ENCODE measurements around the gene SMIM38.

Gene SMIM38

GRCh38 chr11:69155302-69156234 is at the start of gene SMIM38:
SMIM38 (plus strand) TSS chr11:69155935; CDS start chr11:69157847, 1,912 bp downstream.
- no peak for DNase-seq (ENCODE audit: low spot score)

- no peak for DNase-seq (ENCODE audit: low spot score)
Observed at GRCh38 chr11:69106031-69106811, 49.5 kb upstream of the SMIM38 start.

DNA sequence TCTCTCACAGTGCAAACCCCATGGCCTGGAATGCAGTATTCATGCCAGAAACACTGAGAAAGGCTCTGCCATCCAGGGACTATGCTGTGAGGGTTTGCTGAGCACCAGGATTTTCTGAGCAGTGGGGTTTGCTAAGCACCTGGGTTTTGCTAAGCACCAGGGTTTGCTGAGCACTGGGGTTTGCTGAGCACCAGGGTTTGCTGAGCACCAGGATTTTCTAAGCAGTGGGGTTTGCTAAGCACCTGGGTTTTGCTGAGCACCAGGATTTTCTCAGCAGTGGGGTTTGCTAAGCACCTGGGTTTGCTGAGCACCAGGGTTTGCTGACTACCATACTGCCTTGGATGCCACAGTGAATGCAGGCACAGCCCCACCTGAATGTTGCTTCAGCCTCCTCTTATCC is 48.3 kb upstream of the SMIM38 start:
- no peak for DNase-seq (ENCODE audit: low spot score)

DNA sequence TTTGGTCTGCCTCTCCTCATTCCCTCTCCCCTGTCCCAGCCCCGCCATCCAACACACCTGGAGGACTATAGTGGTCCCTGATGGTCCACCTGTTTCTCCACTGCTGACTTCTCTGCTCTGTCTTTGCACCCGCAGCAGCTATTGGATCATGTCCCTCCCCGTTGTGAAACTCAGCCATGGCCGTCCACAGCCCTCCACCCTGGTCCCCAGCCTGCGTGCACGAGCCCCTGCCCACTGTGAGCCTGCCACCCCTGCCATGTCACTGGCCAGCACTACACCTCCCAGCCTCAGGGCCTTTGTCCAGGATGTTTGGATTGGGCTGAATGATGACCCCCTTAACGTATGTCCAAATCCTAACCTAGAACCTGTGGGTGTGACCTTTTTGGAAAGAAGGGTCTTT is 47.7 kb upstream of the SMIM38 start:
- no peak for DNase-seq (ENCODE audit: low spot score)

GRCh38 chr11:69108559-69108958 is 47.2 kb upstream of the SMIM38 start:
- no peak for DNase-seq (ENCODE audit: low spot score)

- no peak for DNase-seq (ENCODE audit: low spot score)
Observed at GRCh38 chr11:69109101-69109500, 46.6 kb upstream of the SMIM38 start.

- no peak for DNase-seq (ENCODE audit: low spot score)
Observed at GRCh38 chr11:69110451-69110850, 45.3 kb upstream of the SMIM38 start.

- no peak for DNase-seq (ENCODE audit: low spot score)
Observed at GRCh38 chr11:69111624-69112542, 43.9 kb upstream of the SMIM38 start.

- no peak for DNase-seq (ENCODE audit: low spot score)
Observed at GRCh38 chr11:69113226-69113625, 42.5 kb upstream of the SMIM38 start.

GRCh38 chr11:69113646-69114340 is 41.9 kb upstream of the SMIM38 start:
- DNase-seq (ENCODE audit: low spot score), result no peak

DNA sequence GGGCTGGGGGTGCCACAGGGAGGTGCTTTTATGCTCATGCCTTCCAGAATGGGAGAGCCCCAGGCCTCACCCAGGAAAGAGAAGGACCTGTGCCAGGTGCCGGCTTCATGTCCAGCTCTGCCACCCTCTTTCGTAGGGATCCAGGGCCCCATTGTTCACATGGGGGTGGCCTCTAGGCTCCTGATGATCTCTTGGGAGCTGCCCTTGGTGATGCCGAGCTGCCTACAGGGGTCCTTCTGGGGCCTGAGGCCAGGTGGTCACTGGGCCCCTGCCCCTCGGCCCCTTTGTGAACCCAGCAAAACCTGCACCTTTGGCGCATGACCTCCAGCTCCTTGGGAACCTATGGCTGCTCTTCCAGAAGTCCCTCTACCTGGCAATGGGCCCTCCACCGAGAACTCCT is 41.4 kb upstream of the SMIM38 start:
- no peak for DNase-seq (ENCODE audit: low spot score)

- no peak for DNase-seq (ENCODE audit: low spot score)
Observed at GRCh38 chr11:69114811-69115523, 40.8 kb upstream of the SMIM38 start.

DNA sequence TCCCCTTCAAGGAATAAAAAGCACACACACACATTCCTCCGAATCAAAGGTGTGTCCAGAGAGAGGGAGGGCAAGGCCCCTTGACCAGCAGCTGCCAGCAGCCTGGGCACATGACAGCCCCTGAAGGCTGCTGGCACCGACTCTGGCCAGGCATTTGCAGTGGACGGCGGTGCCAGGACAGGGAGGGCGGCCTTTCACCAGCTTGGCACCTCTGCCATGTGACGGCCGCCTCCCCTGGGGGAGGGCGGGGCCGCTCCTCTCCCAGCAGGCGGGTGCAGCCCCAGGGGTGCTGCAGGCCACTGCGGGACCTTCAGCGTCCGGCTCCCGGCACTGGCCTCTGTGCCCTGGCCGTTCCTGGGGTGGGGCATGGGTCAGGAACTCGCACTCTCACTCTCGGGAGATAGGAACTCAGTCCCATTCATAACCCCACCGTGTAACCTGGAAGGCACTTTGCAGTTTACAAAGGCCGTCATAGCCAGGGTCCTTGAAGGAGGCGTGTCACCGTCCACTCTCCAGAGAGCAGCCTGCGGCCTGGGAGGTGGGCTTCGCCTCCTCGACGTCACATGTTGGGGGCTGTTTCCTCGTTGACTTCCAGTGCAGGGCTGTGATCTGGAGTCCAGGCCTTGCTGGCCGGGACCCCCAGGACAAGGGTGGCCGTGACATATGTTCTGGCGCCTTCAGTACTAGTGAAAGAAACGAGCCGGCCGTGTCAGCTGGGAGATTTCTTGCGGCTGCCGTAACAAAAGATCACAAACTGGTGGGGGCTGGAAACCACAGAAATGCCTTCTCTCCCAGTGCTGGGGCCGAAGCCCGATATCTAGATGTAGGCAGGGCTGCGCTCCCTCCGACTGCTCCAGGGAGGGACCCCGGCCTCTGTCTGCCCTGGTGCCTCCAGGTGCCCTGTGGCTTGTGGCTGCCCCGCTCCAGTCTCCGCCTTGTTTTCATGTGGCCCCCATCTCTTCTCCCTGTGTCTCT is 39.9 kb upstream of the SMIM38 start:
- no peak for DNase-seq (ENCODE audit: low spot score)

DNA sequence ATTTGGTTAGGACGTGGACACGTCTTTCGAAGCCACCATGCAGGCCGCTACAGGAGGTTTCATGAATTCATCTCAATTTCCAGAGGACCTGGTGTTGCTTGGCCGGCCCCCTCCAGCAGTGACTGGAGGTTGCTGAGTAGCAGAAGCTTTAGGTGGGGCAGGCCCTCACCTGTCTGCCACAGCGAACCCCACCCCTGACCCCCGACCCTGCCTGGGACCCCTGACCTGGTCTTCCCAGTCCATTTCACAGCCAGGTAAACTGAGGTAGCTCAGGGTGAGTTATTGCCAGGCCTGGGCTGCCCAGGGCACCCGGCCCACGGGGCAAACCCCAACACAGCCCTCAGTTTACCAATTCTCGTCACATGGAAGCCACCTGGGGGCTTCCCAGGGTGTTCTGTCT is 39.1 kb upstream of the SMIM38 start:
- DNase-seq (ENCODE audit: low spot score), result no peak

DNA sequence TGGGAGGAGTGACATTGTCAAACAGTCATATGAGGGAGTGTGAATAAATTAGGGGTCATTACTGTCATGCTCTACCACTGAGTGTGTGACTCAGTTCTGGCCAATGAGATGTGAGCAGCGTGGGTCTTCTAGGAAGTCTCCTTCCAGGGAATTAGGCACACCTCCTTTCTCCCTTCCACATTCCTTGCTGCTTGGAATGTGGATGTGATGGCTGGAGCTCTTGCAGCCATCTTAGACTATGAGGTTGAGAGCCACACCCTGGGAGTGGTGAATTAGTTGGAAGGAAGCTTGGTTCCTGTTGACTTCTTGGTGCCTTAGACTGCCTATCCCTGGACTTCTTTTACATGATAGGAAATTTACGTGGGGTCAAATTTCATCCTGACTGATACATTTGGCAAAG is 36.5 kb upstream of the SMIM38 start:
- DNase-seq (ENCODE audit: low spot score), result no peak

DNA sequence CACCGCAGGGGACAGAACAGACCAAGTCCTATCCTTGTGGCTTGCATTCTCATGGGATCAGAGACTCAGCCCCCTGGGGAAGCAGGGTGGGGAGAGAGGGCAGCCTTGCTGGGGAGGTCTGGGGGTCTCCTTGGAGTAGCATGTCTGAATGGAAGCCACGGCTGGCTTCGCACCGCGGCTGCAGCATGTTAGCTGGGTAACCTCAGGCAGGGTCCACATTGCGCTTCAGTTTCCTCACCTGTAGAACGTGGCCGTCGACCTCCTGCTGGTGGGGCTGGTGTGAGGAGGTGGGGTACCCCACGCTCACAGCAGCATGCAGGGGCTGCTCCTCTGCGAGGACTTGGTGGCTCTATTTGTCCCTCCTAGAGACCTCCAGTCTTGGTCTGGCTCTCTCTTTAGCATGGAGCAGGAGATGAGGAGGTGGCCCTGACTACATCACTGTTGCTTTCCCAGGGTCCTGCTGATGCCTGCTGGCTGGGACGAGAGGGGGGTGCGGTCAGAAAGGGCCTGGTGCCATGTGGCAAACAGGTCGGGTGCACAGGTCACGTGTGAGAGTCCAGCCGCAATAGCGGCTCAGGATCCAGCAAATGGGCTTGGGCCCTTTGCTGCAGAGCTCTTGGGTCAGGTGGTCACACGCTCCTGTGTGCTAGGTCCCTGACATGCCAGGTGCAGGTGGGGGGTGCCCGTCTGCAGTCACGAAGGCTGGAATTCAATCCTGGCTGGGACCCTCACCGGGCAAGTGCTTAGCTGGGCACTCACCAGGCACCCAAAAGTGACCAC is 35.4 kb upstream of the SMIM38 start:
- no peak for DNase-seq (ENCODE audit: low spot score)

DNA sequence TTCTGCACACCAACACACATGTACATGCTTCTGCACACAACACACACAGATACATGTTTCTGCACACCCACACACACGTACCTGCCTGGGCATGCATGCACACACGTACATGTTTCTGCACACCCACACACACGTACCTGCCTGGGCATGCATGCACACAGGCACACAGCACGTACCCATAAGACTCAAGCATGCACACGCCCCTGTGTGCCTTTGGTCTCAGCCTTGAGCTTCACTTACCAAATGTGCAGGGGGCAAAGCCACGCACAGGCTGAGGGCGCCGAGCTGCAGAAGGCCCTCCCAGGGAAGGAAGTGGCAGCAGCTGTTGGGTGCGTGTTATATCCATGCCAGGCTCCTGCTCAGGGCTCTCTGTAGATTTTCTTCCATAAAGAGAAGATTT is 34.7 kb upstream of the SMIM38 start:
- no peak for DNase-seq (ENCODE audit: low spot score)

- DNase-seq (ENCODE audit: low spot score), result no peak
Observed at GRCh38 chr11:69121621-69122325, 34.0 kb upstream of the SMIM38 start.
